ENCODE measurements around the gene NRXN2.

DNA sequence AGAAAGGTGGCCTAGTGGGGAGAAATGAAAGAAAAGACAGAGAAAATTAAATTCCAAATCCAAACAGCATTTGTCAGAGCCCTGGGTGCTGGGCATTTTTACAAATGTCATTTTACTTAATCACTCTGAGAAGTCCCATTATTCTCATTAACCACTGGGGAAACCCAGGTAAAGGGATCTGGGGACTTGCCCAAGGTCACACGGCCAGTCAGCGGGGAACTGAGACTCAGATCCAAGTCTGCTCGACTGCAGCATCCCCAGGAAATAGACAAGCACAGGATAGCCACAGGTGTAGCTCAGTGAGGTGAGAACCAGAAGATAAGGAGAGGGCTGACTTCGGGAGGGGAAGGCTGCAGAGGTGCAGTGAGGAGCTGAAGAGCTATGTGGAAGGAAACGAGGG is 7.9 kb downstream of the NRXN2 start:
- TF ChIP-seq POLR2AphosphoS5 (IDR thresholded peaks at IDR 0.05; ENCODE audit: low read depth, low read length) (no peak), SIN3A (IDR thresholded peaks at IDR 0.05; ENCODE audit: borderline replicate concordance, insufficient read depth, low read length) (no peak), TAF1 (IDR thresholded peaks at IDR 0.05; ENCODE audit: borderline replicate concordance, insufficient read depth, low read length) (no peak)
- TF ChIP-seq, protein P1, sequence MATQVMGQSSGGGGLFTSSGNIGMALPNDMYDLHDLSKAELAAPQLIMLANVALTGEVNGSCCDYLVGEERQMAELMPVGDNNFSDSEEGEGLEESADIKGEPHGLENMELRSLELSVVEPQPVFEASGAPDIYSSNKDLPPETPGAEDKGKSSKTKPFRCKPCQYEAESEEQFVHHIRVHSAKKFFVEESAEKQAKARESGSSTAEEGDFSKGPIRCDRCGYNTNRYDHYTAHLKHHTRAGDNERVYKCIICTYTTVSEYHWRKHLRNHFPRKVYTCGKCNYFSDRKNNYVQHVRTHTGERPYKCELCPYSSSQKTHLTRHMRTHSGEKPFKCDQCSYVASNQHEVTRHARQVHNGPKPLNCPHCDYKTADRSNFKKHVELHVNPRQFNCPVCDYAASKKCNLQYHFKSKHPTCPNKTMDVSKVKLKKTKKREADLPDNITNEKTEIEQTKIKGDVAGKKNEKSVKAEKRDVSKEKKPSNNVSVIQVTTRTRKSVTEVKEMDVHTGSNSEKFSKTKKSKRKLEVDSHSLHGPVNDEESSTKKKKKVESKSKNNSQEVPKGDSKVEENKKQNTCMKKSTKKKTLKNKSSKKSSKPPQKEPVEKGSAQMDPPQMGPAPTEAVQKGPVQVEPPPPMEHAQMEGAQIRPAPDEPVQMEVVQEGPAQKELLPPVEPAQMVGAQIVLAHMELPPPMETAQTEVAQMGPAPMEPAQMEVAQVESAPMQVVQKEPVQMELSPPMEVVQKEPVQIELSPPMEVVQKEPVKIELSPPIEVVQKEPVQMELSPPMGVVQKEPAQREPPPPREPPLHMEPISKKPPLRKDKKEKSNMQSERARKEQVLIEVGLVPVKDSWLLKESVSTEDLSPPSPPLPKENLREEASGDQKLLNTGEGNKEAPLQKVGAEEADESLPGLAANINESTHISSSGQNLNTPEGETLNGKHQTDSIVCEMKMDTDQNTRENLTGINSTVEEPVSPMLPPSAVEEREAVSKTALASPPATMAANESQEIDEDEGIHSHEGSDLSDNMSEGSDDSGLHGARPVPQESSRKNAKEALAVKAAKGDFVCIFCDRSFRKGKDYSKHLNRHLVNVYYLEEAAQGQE (IDR thresholded peaks at IDR 0.05; ENCODE audit: insufficient read depth in 1 of 2, low read depth in 2 of 2, low read length in 2 of 2), result no peak
